Forelimb muscle (tissue), 1 donor: ENCODE measurements around the gene RALB. TPM values are rescaled to one million over a fixed set of nuclear protein-coding genes. Genes with fewer than 3 reads are reported as not detected.

Source experiments
- DNase-seq: peaks from one replicate; pipeline ENCODE4 v3.0.0-alpha.2; 2013; ENCODE audit warnings: low read depth
- polyA plus RNA-seq: library from polyadenylated mRNA; unstranded; fragments of 120-200 nt; gene quantifications from one replicate; pipeline ENCODE4 v1.2.1, GENCODE V29; 2013; ENCODE audit not compliant: insufficient read length

The RALB gene
- polyA plus RNA-seq, 1 donor: 43.7 TPM

- DNase-seq: no peak
These were observed 10.2 kb downstream of the RALB start for GRCh38 chr2:120262761-120263428.

- no peak for DNase-seq
These were observed 12.4 kb downstream of the RALB start for GRCh38 chr2:120265006-120265405.

- no peak for DNase-seq
These were observed 14.7 kb downstream of the RALB start for GRCh38 chr2:120267348-120267747.

- no peak for DNase-seq
These were observed 16.6 kb downstream of the RALB start for GRCh38 chr2:120269076-120269744.

GRCh38 chr2:120269816-120270215, 17.2 kb downstream of the RALB start:
- DNase-seq: no peak

GRCh38 chr2:120271711-120272379, 19.2 kb downstream of the RALB start:
- no peak for DNase-seq

GRCh38 chr2:120272763-120273481, 20.3 kb downstream of the RALB start:
- no peak for DNase-seq

GRCh38 chr2:120275617-120276400, 23.2 kb downstream of the RALB start:
- DNase-seq: no peak

GRCh38 chr2:120277505-120278205, 25.0 kb downstream of the RALB start:
- DNase-seq: no peak

- no peak for DNase-seq
These were observed 26.2 kb downstream of the RALB start for GRCh38 chr2:120278901-120279300.

- DNase-seq: no peak
These were observed 27.1 kb downstream of the RALB start for GRCh38 chr2:120279708-120280107.

GRCh38 chr2:120283649-120284048, 31.0 kb downstream of the RALB start:
- DNase-seq: no peak

- DNase-seq: no peak
These were observed 32.4 kb downstream of the RALB start for GRCh38 chr2:120285056-120285455.

GRCh38 chr2:120287183-120288015, 34.7 kb downstream of the RALB start:
- DNase-seq: no peak

GRCh38 chr2:120288016-120288373, 35.3 kb downstream of the RALB start:
- no peak for DNase-seq

- DNase-seq: no peak
These were observed 36.7 kb downstream of the RALB start for GRCh38 chr2:120289221-120289906.

- no peak for DNase-seq
These were observed 38.1 kb downstream of the RALB start for GRCh38 chr2:120290737-120291136.

- no peak for DNase-seq
These were observed 39.0 kb downstream of the RALB start for GRCh38 chr2:120291401-120292311.
